GM12864 (cell line): ENCODE data around the gene CHCHD6.
A peak's percentile ranks its signal among the peaks of the same experiment; 100 is the strongest.

ENCODE experiments used
- DNase-seq: peaks from one replicate; pipeline ENCODE4 v3.0.0-alpha.2; 2011; ENCODE audit warnings: low read depth
- H3K4me3 ChIP-seq: 2 replicates; pipeline ENCODE4 v1.5.1; 2011; ENCODE audit warnings: mild to moderate bottlenecking, low read depth, low read length, control low read depth
- TF ChIP-seq, protein P1 (sequence below): IDR thresholded peaks from 2 replicates; pipeline ENCODE4 v1.5.1; 2011; ENCODE audit warnings: low read depth, mild to moderate bottlenecking, moderate library complexity, low read length, control low read depth, inconsistent platforms; ENCODE audit errors: missing control alignments

CHCHD6 gene

DNA sequence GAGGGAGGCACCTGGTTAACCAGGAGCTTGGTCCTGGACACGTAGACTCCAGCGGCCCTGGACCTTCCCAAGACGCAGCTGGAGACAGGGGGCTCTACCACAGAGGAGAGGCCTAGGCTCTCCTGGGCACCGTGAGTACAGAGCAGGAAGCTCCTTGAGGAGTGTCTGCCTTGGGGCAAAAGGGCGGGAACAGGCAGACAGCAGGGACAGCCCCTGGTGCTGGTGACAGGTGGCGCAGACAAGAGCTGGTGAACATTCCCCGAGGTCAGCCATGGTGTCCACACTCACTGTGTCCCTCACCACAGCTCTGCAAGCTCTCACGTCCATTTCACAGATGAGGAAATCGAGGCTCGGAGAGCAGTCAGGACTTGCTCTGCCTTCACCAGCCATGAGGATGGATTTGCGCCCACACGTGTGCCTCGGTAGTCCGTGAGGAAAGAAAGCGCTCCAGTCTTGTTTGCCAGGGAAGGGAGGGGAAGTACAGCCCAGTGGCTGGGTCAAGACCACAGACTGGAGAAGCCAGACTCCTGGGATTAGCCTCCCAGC, 276.3 kb downstream of the CHCHD6 start:
- DNase-seq: no peak
- H3K4me3 ChIP-seq: no peak overlapping the region
- TF ChIP-seq, protein P1, sequence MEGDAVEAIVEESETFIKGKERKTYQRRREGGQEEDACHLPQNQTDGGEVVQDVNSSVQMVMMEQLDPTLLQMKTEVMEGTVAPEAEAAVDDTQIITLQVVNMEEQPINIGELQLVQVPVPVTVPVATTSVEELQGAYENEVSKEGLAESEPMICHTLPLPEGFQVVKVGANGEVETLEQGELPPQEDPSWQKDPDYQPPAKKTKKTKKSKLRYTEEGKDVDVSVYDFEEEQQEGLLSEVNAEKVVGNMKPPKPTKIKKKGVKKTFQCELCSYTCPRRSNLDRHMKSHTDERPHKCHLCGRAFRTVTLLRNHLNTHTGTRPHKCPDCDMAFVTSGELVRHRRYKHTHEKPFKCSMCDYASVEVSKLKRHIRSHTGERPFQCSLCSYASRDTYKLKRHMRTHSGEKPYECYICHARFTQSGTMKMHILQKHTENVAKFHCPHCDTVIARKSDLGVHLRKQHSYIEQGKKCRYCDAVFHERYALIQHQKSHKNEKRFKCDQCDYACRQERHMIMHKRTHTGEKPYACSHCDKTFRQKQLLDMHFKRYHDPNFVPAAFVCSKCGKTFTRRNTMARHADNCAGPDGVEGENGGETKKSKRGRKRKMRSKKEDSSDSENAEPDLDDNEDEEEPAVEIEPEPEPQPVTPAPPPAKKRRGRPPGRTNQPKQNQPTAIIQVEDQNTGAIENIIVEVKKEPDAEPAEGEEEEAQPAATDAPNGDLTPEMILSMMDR: no peak

DNA sequence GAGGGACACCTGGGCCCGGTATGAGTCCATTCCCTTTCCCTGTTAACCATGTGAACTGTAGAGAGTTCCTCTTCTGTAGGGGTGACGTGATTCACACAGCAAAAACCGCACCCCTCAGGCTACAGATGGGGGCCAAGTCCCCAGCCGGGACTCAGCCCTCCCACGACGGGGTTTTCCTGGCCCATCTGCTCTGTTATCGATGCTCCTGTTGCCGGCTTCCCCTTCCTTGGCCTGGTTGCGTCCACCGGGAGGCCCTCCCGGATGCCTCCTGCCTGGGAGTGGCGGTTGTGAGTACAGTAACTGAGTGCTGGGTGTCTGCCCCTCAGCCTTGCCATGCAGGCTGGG, 278.1 kb downstream of the CHCHD6 start:
- peak; percentile 44 for DNase-seq
- H3K4me3 ChIP-seq: peak overlapping the region; percentile 58
- TF ChIP-seq, protein P1: no peak

- TF ChIP-seq, protein P1: peak; percentile 80
- peak within 1 kb of the TSS; percentile 62 for H3K4me3 ChIP-seq
- peak; percentile 40 for DNase-seq
Observed at GRCh38 chr3:126982471-126983175, 278.6 kb downstream of the CHCHD6 start, which contains the start of gene PLXNA1. TSS of gene PLXNA1 (plus strand) at chr3:126983115. CDS start at chr3:126988594, 5,479 bp downstream.

DNA sequence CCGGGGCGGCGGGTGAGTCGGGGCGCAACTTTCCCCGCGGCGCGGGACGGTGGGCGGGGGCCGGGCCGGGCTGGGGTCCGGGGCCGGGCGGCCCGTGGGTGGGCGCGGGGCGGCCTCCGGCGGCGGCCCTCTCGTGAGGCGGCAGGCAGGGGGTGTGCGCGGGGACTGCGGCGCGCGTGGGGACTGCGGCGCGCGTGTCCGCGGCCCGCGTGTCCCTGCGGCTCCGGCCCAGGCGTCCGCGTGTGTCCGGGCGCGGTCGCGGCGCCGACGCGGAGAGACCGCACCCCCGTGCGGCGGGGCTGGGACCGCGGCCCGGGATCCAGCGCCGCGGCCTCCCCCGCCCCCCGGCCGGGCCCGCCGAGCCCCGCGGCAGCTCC, 279.2 kb downstream of the CHCHD6 start:
- TF ChIP-seq, protein P1: no peak
- peak overlapping the region; percentile 62; the same call in 1 of the 2 replicates for H3K4me3 ChIP-seq

GRCh38 chr3:126983653-126984390, 279.8 kb downstream of the CHCHD6 start:
- peak overlapping the region; percentile 62 for H3K4me3 ChIP-seq
- TF ChIP-seq, protein P1: no peak
- DNase-seq: no peak

More for the DNA sequence above, 279.2 kb downstream of the CHCHD6 start:
- no peak for DNase-seq

GRCh38 chr3:126984391-126985131, 280.5 kb downstream of the CHCHD6 start:
- H3K4me3 ChIP-seq: peak overlapping the region; percentile 62
- no peak for DNase-seq
- TF ChIP-seq, protein P1: no peak
